K562 (cell line): ENCODE data around the gene CDH20. TPM values are rescaled to one million over a fixed set of nuclear protein-coding genes. Genes with fewer than 3 reads are reported as not detected.

Experiments used
- ATAC-seq: fragments of 200-7000 bp; cut with Tn5 transposase; 3 replicates; pipeline ENCODE4 v1.9.1; 2020; ENCODE audit warnings: moderate library complexity
- BruUV-seq: library from RNA; stranded (reverse); fragments of 400-500 nt; replicated peaks from 2 replicates; lab custom pipeline; 2021; lab: Mats Ljungman, UMichigan
- CTCF ChIA-PET: fragments of 300-600 bp; formaldehyde crosslinking; extraction: SDS; loops from one replicate; lab custom pipeline; 2021; ENCODE audit warnings: low intra/inter-chr PET ratio; lab: Yijun Ruan, JAX
- POLR2A ChIA-PET: fragments of 300-600, 350-650 bp; sonication (Branson Sonifier 250); formaldehyde crosslinking; extraction: SDS; loops from one replicate; lab custom pipeline; 2021; ENCODE audit warnings: antibody characterized with exemption, inconsistent platforms; lab: Yijun Ruan, JAX
- DNase-seq, 4 experiments: peaks; one replicate each; pipeline versions ENCODE4 v3.0.0 to v3.0.0-alpha.2; 2011 to 2018; ENCODE audit warnings: low spot score in 3 of 4, mixed read lengths in 3 of 4; ENCODE audit errors: extremely low read depth in 1 of 4
- FAIRE-seq: peaks from 2 replicates; lab custom pipeline; 2011; peaks lifted over from hg19 to GRCh38; lab: Jason Lieb, UNC
- H2AFZ ChIP-seq: 2 replicates; pipeline ENCODE4 v1.6.0; 2011; ENCODE audit warnings: low read depth, low read length, control low read depth, inconsistent platforms
- H3K27ac ChIP-seq: fragments of 200-600 bp; 3 replicates; pipeline ENCODE4 v1.8.0; 2011; ENCODE audit warnings: low read depth, mild to moderate bottlenecking, control low read depth, inconsistent platforms, low read length, moderate library complexity, mixed read lengths; ENCODE audit errors: extremely low read depth
- H3K27me3 ChIP-seq, 2 experiments: fragments of 300-600 bp in 1 of 2; 2 replicates in 1 of 2; 3 replicates in 1 of 2; pipeline versions ENCODE4 v1.6.0 to v1.8.0; 2011; ENCODE audit warnings: inconsistent platforms in 2 of 2, low read length in 2 of 2, mild to moderate bottlenecking in 1 of 2, mixed read lengths in 1 of 2, moderate library complexity in 1 of 2; ENCODE audit not compliant: control insufficient read depth in 2 of 2, insufficient read depth in 2 of 2
- H3K36me3 ChIP-seq: fragments of 300-600 bp; 3 replicates; pipeline ENCODE4 v1.8.0; 2011; ENCODE audit warnings: mild to moderate bottlenecking, low read length, inconsistent platforms; ENCODE audit not compliant: control insufficient read depth, insufficient read depth
- H3K4me1 ChIP-seq, 2 experiments: fragments of 200-600 bp in 1 of 2; replicated peaks in 1 of 2; 2 replicates in 1 of 2; 3 replicates in 1 of 2; pipeline versions ENCODE4 v1.5.1 to v1.8.0; 2011; ENCODE audit warnings: inconsistent platforms in 2 of 2, low read length in 2 of 2, mild to moderate bottlenecking in 1 of 2, mixed read lengths in 1 of 2, moderate library complexity in 1 of 2; ENCODE audit not compliant: control insufficient read depth in 2 of 2, insufficient read depth in 2 of 2
- H3K4me2 ChIP-seq: 2 replicates; pipeline ENCODE4 v1.6.1; 2011; ENCODE audit warnings: low read length, control low read depth, inconsistent platforms, mixed read lengths; ENCODE audit not compliant: insufficient read depth
- H3K4me3 ChIP-seq: fragments of 200-600 bp; sonication (generic), shearing (Covaris generic); 2 replicates; pipeline ENCODE4 v1.5.1; 2016; ENCODE audit warnings: control low read depth, inconsistent platforms
- H3K79me2 ChIP-seq: fragments of 200-600 bp; 3 replicates; pipeline ENCODE4 v1.8.0; 2011; ENCODE audit warnings: low read length, inconsistent platforms; ENCODE audit not compliant: control insufficient read depth, insufficient read depth
- H3K9ac ChIP-seq, 2 experiments: 2 replicates each; pipeline versions ENCODE4 v1.6.0 to v1.6.1; 2011; ENCODE audit warnings: low read depth in 2 of 2, low read length in 2 of 2, control low read depth in 1 of 2, inconsistent platforms in 1 of 2, mild to moderate bottlenecking in 1 of 2, mixed read lengths in 1 of 2; ENCODE audit not compliant: insufficient read depth in 1 of 2
- H3K9me1 ChIP-seq: one replicate; pipeline ENCODE4 v1.6.0; 2011; ENCODE audit warnings: inconsistent platforms, mild to moderate bottlenecking, low read length, moderate library complexity; ENCODE audit not compliant: control insufficient read depth, insufficient read depth
- H3K9me3 ChIP-seq: replicated peaks from 2 replicates; pipeline ENCODE4 v1.5.1; 2011; ENCODE audit warnings: low read depth, low read length, inconsistent platforms; ENCODE audit not compliant: control insufficient read depth, insufficient read depth
- H4K20me1 ChIP-seq: replicated peaks from 2 replicates; pipeline ENCODE4 v1.6.1; 2011; ENCODE audit warnings: low read length, inconsistent platforms, mixed read lengths; ENCODE audit not compliant: control insufficient read depth, insufficient read depth
- ARID4B ChIP-seq: sonication (generic); formaldehyde crosslinking; IDR thresholded peaks from 2 replicates; pipeline ENCODE4 v1.8.0; 2022; ENCODE audit warnings: mild to moderate bottlenecking, missing genetic modification reagents
- CBX3 ChIP-seq, 2 experiments: IDR thresholded peaks; 1 replicate in 1 of 2; 2 replicates in 1 of 2; pipeline ENCODE4 v1.6.1; 2012; ENCODE audit warnings: inconsistent platforms in 2 of 2, low read length in 2 of 2, borderline replicate concordance in 1 of 2, control low read depth in 1 of 2
- HNRNPH1 ChIP-seq: fragments of 200-400 bp; formaldehyde crosslinking; optimal IDR thresholded peaks from 2 replicates; pipeline ENCODE3; 2017; ENCODE audit warnings: low read depth, mild to moderate bottlenecking, low read length, moderate library complexity
- PHF20 ChIP-seq: fragments of 450-650 bp; IDR thresholded peaks from 2 replicates; pipeline ENCODE4 v1.6.1; 2018; ENCODE audit not compliant: partially characterized antibody
- POLR3G ChIP-seq: IDR thresholded peaks from 2 replicates; pipeline ENCODE4 v1.6.1; 2011; ENCODE audit not compliant: insufficient read length, insufficient replicate concordance; ENCODE audit errors: extremely low read depth
- RBBP5 ChIP-seq: fragments of 200-600 bp; sonication (generic); IDR thresholded peaks from 2 replicates; pipeline ENCODE4 v1.6.1; 2012; ENCODE audit warnings: borderline replicate concordance, mild to moderate bottlenecking, low read length, control low read depth, inconsistent platforms; ENCODE audit not compliant: insufficient read depth, poor library complexity, severe bottlenecking
- SETDB1 ChIP-seq: IDR thresholded peaks from one replicate; pipeline ENCODE4 v1.6.1; 2012; ENCODE audit warnings: low read length, control low read depth, inconsistent platforms
- TAF15 ChIP-seq: fragments of 200-400 bp; formaldehyde crosslinking; IDR thresholded peaks from 2 replicates; pipeline ENCODE4 v1.6.1; 2017; ENCODE audit warnings: mild to moderate bottlenecking, low read depth, low read length, moderate library complexity
- ZNF311 ChIP-seq: fragments of 250-450 bp; sonication (Bioruptor Pico); IDR thresholded peaks from 2 replicates; pipeline ENCODE4 v1.4.0; 2020; ENCODE audit warnings: mild to moderate bottlenecking, moderate library complexity
- WGBS: fragments of 100-300 bp; shearing (Covaris generic); methylation state at CpG from one replicate; pipeline ENCODE4 v1.1.6; 2016; ENCODE audit warnings: low coverage, mixed read lengths; ENCODE audit not compliant: insufficient coverage; ENCODE audit errors: missing lambda C conversion rate; 5-methylcytosine and 5-hydroxymethylcytosine counted together
- in situ Hi-C: fragments of 300-500 bp; cut with MboI; formaldehyde crosslinking; loops from 4 replicates; pipeline ENCODE4 v1.15.0; 2018; ENCODE audit warnings: inconsistent platforms, mixed read lengths
- intact Hi-C: fragments of 100-400 bp; cut with micrococcal nuclease; formaldehyde crosslinking; loops from 2 replicates; pipeline ENCODE4 v1.14.2; 2022
- polyA plus RNA-seq, 8 experiments: library from polyadenylated mRNA; depleted of rRNA in 4 of 8; stranded (reverse) in 5 of 8; unstranded in 3 of 8; fragments of >200 nt; fragmentation: Nextera tagmentation in 2 of 8; fragmentation: Illumina TruSeq in 1 of 8; extraction: Ambion mirVana in 2 of 8; extraction: Trizol in 1 of 8; gene quantifications; 2 replicates each; pipeline versions ENCODE4 v1.2.1 to v1.2.3, GENCODE V29; 2011 to 2014; ENCODE audit warnings: inconsistent platforms in 1 of 8, missing spikeins in 1 of 8
- total RNA-seq, 7 experiments: library from RNA; depleted of rRNA in 6 of 7; stranded (reverse); fragments of >200 nt in 6 of 7; fragmentation: Illumina TruSeq in 2 of 7; extraction: Trizol in 2 of 7; gene quantifications; 2 replicates each; pipeline versions ENCODE4 v1.2.1 to v1.2.3, GENCODE V29; 2011 to 2021; ENCODE audit warnings: low replicate concordance in 1 of 7
- TF ChIP-seq, protein P1 (sequence below): fragments of 150-350 bp; IDR thresholded peaks from 2 replicates; pipeline ENCODE4 v1.6.1; 2014; ENCODE audit warnings: low read depth, mild to moderate bottlenecking, low read length, borderline replicate concordance
- TF ChIP-seq, protein P2 (sequence below): sonication (generic); formaldehyde crosslinking; IDR thresholded peaks from 2 replicates; pipeline ENCODE4 v1.9.0; 2022; ENCODE audit warnings: mild to moderate bottlenecking, missing genetic modification reagents

CDH20 gene
- total and polyA plus RNA-seq, 9 of the 15 experiments (the other 6 are each of a cell fraction or from before 2014, with no cell fraction given), result not detected

GRCh38 chr18:61582202-61582710 lies 249.0 kb downstream of the CDH20 start:
- Histone ChIP-seq H4K20me1 (no peaks in the 10 kb centered on the region), H2AFZ (no peak overlapping the region), H3K4me3 (no peak overlapping the region), H3K36me3 (no peaks in the 10 kb centered on the region), H3K9me1 (no peaks in the 10 kb centered on the region), H3K4me1 (peaks cover 0 to 4% of the 10 kb centered on the region in 2 experiments; a peak in 2 of 5 replicates), H3K27ac (no peak overlapping the region), H3K27me3 (no peaks in the 10 kb centered on the region), H3K4me2 (no peak overlapping the region), H3K9ac (no peak overlapping the region), H3K9me3 (no peaks in the 10 kb centered on the region), H3K79me2 (no peaks in the 10 kb centered on the region)
- ChIA-PET POLR2A (no interaction called here), CTCF (interaction anchor here (1.0 kb wide), 1 partner anchor 549 kb away, joined by 3 read pairs; no protein-coding TSS in a partner anchor)
- WGBS, result 40% methylated on average over 14 of the region's 15 CpGs
- intact Hi-C loops (loop anchor here (5.0 kb wide), 1 partner anchor 550 kb away; no protein-coding TSS in a partner anchor), in situ Hi-C loops (loop anchor here (25.0 kb wide), 1 partner anchor 555 kb away; no protein-coding TSS in a partner anchor)
- no peak for DNase-seq
- no peak for FAIRE-seq
- no peak for ATAC-seq
- TF ChIP-seq SETDB1 (no peak), PHF20 (no peak), CBX3 (IDR thresholded peaks at IDR 0.05; ENCODE audit: borderline replicate concordance in 1 of 2, low read length in 2 of 2) (no peak), ARID4B (CRISPR knock-in tag) (no peak), ZNF311 (CRISPR knock-in tag) (no peak), POLR3G (no peak), TAF15 (no peak), HNRNPH1 (no peak), RBBP5 (no peak)
- TF ChIP-seq, protein P1, sequence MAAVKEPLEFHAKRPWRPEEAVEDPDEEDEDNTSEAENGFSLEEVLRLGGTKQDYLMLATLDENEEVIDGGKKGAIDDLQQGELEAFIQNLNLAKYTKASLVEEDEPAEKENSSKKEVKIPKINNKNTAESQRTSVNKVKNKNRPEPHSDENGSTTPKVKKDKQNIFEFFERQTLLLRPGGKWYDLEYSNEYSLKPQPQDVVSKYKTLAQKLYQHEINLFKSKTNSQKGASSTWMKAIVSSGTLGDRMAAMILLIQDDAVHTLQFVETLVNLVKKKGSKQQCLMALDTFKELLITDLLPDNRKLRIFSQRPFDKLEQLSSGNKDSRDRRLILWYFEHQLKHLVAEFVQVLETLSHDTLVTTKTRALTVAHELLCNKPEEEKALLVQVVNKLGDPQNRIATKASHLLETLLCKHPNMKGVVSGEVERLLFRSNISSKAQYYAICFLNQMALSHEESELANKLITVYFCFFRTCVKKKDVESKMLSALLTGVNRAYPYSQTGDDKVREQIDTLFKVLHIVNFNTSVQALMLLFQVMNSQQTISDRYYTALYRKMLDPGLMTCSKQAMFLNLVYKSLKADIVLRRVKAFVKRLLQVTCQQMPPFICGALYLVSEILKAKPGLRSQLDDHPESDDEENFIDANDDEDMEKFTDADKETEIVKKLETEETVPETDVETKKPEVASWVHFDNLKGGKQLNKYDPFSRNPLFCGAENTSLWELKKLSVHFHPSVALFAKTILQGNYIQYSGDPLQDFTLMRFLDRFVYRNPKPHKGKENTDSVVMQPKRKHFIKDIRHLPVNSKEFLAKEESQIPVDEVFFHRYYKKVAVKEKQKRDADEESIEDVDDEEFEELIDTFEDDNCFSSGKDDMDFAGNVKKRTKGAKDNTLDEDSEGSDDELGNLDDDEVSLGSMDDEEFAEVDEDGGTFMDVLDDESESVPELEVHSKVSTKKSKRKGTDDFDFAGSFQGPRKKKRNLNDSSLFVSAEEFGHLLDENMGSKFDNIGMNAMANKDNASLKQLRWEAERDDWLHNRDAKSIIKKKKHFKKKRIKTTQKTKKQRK, result no peak
- TF ChIP-seq, protein P2, sequence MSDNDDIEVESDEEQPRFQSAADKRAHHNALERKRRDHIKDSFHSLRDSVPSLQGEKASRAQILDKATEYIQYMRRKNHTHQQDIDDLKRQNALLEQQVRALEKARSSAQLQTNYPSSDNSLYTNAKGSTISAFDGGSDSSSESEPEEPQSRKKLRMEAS (CRISPR knock-in tag), result no peak
- no TSS peak for BruUV-seq
